Measurements from ENCODE around the gene FDXACB1.

- no peak for TF ChIP-seq POLR2A (IDR thresholded peaks at IDR 0.05; ENCODE audit: low read depth, low read length)
- TF ChIP-seq POU2F2 (IDR thresholded peaks at IDR 0.05; ENCODE audit: low read depth, low read length) = no peak
- no peak for TF ChIP-seq TAF1 (IDR thresholded peaks at IDR 0.05; ENCODE audit: low read depth, low read length)
- no peak for TF ChIP-seq POLR2AphosphoS5 (IDR thresholded peaks at IDR 0.05; ENCODE audit: low read depth, low read length)
- no peak for TF ChIP-seq PAX5 (IDR thresholded peaks at IDR 0.05; ENCODE audit: insufficient read depth, low read length, severe bottlenecking)
- no peak for TF ChIP-seq SPI1 (IDR thresholded peaks at IDR 0.05; ENCODE audit: low read depth, low read length)
These were observed 35.0 kb upstream of the FDXACB1 start for GRCh38 chr11:111913997-111914396.

Data from GM12891 (cell line).